HL-60/S4 treated with retinoic acid at 250 ng/mL for 4 days and 3 days (cell line): ENCODE results near the gene TTYH1.
"Not testable (repeated sequence)": the region's sequence is repeated elsewhere in the genome, so short reads cannot be mapped to it uniquely, and the experiment has no call there.

Experiments used
- in situ Hi-C: fragments of 300-500 bp; cut with MboI; formaldehyde crosslinking; loops from 2 replicates; pipeline ENCODE4 v1.7.0; 2022; ENCODE audit warnings: low sequenced_read_pairs

TTYH1 gene

DNA sequence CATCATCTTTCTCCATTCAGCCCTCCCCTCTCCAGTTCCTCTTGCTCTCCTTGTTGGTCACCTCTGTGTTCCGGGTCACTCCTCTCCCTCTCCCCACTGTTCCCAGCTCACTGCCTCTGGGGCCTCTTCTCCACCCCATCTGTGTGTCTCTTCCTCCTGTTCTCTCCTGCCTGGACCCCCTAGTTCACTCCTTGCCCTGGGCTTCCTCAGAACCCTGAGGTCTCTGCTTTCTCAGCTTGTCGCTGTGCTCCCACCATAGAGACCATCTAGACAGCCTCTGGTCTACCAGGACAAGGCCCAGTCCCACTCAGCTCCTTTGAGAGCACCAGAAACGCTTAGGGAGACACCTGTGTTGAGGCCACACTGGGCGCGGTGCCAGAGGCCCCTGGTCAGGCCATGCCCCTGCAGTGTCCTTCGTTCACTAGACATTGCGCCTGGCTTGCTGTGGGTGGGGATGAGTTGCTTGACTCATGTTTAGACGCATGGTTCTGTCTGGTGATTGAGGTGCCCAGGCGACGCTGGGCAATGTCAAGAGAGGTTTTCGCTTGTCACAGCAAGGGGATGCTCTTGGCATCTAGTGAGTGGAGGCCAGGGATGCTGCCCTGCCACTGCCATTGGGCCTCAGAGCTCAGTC, 43.5 kb downstream of the TTYH1 start:
- in situ Hi-C loops: no loop called here

DNA sequence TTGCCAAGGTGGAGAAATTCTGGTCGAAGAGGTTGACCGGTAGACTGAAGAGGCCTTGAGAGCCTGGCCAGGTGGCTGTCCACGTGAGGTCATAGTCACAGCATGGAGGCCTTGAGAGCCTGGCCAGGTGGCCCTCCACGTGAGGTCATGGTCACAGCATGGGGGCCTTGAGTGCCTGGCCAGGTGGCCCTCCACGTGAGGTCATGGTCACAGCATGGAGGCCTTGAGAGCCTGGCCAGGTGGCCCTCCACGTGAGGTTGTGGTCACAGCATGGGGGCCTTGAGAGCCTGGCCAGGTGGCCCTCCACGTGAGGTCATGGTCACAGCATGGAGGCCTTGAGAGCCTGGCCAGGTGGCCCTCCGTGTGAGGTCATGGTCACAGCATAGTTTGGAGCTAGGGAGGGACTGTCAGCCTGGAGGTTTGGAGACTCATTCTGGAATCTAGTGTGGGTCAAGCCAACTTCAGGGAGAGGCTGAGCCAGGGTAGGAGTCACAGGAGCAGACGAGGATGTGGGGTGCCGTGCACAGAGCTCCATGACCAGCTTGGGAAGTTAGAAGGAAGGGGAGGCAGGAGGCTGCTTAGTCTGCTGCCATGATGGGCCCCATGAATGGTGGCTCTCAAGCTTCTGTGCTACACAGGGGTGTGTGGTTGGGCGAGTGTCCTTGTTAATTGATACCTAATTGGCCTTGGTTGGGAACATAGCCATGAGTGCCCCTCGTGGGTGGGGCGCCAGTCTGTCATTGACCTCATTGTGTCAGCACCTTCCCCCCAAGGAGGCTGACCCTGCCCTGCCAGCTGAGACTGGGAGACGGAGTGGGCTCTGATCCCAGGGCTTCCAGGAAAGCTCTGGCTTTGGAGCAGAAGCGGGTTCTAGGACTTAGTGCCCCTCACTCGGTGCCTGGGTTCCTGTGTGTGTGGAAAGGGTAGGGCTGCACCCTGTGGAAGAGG, 44.3 kb downstream of the TTYH1 start:
- in situ Hi-C loops: no loop called here

DNA sequence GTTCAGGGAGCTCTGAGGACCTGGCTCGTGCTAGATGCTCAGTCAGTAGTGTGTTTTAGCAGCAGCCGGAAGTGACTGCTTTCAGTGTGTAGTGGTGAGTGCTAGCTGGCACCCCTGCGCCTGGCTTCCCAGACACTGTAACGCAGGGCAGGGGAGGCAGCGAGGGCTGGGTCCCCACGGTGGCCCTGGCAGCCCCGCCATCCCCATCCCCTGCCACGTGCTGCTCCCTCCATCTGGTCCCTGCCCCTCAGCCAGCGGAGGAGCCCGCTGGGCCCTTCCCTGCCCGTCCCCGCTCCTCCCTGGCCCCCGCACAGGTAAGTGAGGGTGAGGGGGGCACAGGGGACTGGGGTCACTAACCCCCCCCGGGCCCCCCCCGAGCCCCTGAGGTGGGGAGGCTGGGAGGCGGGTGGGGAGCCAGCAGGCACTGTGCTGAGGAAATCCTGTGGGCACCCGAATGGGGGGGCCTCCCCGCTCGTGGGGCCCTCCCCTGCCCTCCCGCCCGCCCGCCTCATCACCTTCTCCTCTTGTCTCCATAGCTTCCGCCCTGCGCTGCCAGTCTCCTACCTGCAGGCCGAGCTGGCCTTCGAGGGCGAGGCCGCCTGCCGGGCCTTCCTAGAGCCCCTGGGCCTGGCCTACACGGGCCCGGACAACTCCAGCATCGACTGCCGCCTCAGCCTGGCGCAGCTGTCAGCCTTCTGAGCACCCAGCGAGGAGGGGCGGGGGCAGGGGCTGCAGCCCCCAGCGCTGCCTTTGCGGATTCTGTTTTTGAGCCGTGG, 45.2 kb downstream of the TTYH1 start:
- in situ Hi-C loops: no loop called here

DNA sequence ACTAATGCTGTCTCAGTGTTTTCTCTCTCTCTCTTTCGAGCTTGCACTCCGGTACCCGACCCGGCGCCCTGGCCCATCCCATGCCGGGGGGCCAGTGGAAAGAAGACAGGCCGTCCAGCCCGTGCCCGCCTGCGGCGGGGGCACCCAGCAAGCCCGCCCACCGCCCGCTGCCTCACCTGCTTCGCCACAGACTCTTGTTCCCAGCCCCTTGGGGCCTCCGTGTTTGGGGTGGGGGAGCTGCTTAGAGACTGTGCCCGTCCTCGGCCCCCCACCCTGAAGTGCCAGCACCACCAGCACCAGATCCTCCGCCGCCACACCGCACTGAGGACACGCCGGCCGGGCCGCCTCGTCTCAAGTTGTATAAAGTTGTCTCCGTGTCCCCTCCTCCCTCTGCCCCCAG, 45.9 kb downstream of the TTYH1 start:
- in situ Hi-C loops: no loop called here

DNA sequence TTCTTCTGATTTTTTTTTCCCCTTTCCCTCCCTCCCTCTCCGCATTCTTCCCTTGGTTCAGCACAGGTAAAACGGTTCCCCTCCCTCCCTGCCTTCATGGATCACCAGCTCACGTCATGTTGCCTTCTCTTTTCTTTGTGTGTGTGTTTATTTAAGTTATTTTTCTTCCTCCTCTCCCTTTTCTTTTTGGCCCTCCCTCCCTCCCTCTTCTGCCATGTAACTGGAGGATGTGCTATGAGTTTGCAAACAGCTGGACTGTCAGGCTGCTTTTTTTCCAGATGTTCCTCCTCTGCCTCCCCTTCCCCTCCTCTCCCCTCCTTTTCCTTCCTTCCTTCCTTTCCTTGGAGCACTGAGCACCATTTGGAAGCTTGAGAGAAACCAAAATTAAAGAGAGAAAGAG, 46.3 kb downstream of the TTYH1 start:
- in situ Hi-C loops: no loop called here

DNA sequence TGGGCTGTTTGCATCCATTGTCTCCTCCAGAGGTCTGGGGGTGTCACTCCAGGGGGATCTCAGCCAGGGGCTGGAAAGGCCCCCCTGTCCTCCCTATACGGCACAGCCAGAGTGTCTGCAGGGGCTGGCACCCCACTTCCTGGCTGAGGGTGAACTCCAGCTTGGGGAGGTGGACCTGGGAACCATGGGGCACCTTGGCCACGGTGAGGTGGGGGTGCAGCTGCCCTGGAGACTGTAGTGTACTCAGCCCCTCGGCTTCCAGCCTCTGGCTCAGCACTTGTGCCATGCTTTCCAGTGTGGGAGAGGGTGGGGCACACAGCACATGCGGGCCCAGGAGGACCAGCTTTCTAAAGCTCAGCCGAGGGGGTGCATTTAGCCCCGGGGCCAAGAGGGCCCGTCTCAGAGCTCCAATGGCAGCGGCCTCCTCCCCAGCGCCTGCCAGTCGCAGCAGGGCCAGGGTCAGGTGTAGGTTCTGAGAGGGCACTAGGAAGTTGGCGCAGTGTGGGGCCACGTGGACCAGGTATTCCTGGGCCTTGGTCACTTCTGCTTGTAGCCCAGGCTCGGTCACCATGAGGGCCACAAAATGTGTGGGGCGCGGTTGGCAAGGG, 46.9 kb downstream of the TTYH1 start:
- in situ Hi-C loops: no loop called here

DNA sequence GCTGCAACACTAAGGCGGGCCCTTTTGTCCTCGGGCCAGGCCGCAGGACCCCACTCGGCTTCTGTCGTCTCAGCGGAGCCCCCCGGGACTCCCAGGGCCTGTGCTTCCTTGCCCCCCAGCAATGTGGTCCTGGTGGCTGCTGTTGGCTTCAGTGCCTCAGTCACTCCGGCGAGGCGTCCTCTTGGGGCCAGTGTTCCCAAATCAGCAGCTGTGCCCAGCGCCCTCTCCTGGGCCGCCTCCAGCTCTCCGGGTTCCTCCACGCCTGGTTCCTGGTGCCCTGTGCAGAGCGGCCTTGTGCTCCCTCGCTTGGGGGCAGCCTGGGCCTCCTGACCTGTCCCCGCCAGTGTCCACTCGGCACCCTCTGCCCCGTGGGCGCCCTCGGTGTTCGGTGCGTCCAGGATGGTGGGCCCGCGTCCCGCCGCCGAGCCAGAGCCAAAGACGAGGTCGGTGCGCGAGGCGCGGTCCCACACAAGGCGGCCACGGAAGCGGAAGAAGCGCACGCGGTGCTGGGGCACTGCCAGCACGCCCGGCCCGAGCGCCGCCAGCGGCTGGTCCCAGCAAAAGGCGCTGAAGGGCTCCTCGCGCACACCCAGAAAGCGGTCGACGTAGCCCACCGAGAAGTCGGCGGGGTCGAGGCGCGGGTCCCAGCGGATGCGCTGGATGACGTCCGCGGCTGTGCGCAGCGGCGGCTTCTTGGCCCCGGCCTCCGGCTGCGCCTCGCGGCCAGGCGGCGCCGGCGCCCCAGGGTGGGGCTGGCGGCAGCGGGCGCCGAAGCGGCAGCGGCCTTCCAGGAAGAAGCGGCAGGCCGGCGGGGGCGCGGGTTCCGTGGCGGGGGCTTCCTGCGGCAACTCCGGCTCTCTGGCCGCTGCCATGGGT, 47.6 kb downstream of the TTYH1 start:
- in situ Hi-C loops: no loop called here

DNA sequence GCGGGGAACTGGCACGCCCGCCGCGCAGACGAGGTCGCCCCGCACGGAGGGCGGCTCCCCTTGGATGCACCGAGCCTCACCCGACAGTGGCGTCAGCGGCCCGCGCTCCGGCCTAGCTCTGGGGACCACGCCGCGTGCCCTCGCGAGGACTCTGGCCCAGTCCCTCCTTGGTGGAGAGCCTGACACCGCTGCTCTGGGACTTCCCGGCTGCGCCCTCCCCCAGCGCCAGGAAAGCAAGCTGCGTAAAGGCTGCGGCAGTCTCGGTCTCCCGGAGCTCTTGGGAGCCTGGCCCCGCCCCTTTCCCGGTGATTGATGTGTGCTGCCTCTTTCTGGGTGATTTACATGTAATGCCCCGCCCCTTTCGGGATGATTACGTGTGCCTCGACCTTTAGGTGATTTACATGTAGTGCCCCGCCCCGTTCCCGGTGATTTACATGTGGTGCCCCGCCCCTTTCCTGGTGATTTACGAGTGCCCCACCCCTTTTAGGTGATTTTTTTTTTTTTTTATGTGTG, 48.3 kb downstream of the TTYH1 start, which contains the start of gene LENG9:
Gene LENG9 (minus strand): TSS at position 248 of the 513 bp plus-strand sequence. CDS start 252 bp downstream, outside the sequence.
- in situ Hi-C loops: no loop called here

DNA sequence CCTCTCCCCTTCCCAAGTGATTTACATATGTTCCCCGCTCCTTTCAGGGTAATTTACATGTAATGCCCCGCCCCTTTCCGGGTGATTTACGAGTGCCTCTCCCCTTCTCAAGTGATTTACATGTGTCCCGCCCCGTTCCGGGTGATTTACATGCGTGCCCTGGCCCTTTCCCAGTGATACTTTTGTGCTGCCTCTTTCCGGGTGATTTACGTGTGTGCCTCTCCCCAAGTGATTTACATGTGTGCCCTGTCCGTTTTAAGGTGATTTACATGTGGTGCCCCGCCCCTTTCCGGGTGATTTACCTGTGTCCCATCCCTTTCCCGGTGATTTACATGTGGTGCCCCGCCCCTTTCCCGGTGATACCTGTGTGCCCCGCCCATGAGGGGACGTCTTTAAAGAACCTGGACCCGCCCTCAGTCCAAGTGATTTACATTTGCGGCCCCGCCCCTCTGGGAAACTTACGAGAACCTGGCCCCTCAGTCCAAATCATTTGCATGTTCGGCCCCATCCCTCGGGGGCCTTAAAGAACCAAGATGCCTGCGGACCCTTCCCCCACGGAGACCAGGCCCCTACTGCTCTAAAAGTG, 48.9 kb downstream of the TTYH1 start:
- in situ Hi-C loops: no loop called here

DNA sequence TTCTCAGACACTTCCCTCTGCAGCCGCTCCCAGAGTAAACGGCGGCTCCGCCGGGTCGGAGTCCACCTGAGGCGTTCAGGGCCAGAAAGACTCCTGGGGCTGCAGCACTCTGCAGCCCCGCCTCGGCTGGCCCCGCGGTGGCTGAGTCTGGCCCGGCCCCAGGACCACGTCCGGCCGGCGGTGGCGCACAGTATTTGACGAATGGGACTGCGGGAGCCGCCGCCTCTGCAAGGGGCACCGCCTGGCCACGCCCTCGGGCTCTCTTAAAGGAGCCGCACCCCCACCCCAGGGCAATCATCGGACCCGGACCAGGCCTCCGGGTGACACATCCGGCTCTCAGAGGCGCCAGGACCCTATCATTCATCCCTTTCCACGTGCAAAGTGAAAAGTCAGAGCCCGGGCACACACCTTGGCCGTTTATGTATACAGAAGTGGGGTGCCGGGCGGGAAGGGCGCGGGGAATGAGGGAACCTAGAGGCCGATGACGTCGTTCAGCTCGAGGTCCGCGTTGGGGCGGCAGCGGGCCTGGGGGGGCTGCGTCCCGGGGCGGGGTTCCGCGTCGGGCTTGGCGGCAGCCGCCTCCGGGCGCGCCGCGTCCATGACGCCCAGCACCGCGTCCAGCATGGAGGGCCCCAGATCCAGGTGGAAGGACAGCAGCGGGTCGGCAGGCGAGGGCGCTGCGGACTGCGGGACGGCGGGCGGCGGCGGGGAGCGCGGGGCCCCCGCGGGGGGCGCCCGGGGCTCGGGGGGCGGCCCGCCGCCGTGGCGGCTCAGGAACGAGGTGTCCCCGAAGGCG, 49.6 kb downstream of the TTYH1 start:
- in situ Hi-C loops: no loop called here

DNA sequence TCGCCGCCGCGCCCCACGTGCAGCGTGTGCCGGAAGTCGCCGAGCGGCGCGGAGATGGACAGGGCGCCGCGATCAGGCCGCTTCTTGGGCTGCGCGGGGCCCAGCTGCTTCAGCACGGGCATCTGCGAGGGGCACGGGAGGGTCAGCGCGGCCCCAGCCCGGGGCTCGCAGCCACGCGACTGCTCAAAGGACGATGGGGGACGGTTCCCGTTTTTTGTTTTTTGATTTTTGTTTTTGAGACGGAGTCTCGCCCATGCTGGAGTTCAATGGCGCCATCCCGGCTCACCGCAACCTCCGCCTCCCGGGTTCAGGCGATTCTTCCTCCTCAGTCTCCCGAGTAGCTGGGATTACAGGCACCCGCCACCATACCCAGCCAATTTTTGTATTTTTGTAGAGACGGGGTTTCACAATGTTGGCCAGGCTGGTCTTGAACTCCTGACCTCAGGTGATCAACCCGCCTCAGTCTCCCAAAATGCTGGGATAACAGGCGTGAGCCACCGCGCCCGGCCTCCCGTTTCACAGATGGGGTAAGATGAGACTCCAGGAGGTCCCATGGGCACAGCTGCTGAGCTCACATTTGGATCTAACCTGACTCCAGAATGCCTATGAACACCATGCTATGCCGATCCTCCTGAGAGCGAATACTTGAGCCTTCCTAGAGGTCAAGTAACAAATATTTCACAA, 50.3 kb downstream of the TTYH1 start:
- in situ Hi-C loops: no loop called here

DNA sequence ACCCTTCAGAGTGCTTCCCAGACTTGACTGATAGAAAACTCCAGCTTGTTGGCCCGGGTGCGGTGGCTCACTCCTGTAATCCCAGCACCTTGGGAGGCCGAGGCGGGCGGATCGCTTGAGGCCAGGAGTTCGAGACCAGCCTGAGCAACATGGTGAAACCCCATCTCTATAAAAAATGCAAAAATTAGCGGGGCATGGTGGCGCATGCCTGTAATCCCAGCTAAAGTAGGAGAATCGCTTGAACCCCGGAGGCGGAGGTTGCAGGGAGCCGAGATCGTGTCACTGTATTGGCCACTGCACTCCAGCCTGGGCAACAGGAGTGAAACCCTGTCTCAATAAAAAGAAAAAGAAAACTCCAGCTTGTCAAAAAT, 50.8 kb downstream of the TTYH1 start:
- in situ Hi-C loops: not testable (repeated sequence)

DNA sequence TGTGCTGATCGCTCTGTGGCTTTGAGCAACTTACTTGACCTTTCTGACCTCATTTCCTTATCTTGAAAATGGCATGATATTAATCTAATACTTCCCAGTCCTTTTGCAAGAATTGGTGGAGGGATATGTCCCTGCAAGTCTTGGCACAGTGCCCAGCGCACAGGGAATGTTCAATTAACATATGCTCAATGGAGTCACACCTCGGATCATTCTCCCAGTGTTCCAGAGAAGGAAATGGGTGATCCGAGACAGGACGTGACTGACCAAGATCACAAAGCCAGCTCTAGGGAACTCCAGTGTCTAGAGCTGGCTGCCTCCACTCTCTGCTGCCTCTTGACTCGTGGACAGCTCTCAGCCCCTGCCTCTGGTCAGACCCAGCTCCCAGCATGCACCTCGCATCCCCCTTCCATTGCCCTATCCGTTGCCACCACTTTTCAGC, 54.3 kb downstream of the TTYH1 start:
- in situ Hi-C loops: no loop called here

DNA sequence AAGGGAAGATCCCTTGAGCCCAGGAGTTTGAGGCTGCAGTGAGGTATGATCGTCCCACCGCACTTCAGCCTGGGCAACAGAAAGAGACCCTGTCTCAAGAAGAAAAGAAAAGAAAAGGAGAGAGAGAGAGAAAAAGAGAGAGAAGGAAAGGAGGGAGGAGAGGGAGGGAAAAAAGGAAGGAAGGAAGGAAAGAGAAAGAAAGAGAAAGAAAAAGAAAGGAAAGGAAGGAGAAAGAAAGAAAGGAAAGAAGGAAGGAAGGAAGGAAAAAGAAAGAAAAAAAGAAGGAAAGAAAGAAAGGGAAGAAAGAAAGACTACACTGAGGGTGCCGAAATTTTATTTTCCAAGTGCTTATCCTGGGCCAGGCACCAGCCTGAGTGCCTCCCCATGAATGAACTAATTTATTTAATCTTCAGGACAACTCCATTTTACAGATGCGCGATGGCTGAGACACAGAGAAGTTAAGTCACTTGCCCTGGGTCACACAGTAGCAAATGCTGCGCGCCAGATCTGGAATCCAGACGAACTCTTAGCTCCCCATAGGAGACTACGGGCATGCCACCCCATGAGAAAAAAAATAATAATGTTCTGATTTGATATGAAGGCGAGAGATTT, 55.1 kb downstream of the TTYH1 start:
- in situ Hi-C loops: no loop called here

DNA sequence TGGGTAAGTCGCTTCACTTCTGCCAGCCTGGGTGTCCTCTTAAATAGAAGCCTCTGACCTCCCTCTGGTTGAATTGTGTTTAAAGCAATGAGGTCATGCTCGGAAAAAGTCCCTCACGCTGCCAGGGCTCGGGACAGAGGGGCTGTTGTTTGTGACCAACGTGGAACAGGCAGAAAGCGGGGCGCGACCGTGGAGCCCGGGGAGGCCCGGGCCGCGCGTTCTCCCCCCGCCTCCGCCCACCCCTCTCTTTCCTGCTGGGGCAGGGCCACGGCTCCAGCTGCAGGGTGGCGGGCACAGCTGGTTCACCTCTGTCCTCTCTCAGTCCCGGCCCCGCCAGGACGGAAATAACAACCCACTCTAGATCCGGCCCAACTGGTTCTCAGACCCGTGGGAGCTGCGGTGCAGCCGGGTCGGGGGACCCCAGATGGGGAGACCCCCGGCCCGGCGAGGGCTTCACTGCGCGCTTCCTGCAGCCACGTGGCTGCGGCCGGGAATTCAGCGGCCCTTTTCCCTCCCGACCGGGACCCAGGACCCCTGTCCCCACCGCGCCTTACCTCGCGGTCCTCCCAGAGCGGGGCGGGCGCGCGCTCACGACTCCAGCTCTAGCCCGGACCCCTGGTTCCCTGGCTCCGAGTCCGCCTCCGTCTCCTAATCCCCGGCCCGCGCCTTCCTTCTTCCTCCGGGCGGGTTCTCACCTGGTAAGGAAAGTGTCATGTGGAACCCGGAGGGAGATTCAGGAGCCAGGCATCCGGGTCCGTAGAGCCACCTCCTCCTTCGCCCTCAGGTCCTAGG, 55.9 kb downstream of the TTYH1 start:
- in situ Hi-C loops: no loop called here

DNA sequence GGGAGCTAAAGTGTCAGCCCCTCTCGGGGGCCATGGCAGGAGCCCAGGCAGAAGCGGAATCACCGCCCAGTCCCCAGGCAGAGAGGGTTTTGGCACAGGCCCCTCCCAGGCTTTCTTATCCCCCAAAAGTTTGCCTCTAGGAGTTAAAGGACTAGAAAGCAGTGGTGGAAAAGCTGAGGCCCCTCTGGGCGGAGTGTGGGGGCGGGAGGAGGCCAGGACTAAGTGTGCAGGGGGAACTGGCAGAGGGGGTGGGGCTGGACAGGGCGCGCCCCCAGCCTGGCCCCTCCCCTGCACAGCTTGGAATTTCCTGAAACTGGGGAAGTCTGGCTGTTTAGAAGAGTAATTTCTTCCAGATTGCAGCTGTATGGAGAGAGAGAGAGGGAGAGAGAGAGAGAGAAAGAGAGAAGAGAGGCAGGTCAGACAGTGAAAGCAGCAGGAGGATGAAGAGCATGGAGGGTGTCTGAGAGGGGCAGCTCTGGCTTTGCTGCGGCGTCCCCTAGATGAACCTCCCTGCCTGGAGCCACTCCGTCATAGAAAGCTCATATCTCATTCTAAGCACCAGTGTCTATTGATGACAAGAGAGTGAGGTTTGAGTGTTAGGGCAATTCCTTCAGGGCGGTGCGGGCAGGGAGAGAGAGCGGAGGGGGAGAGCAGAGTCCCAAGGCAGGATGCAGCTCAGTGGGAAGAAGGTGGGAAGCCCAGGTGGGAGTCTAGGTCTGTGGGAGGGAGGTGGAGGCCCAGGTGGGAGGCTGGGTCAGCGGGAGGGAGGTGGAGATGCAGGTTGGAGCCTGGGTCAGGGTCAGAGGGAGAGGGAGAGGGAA, 58.0 kb downstream of the TTYH1 start, which contains the start of gene CDC42EP5:
Gene CDC42EP5 (minus strand): TSS at position 226 of the 821 bp plus-strand sequence. CDS start 7,749 bp downstream, outside the sequence.
- in situ Hi-C loops: no loop called here
